ENCODE results near the gene OTUB2. TPM values are rescaled to one million over a fixed set of nuclear protein-coding genes. Genes with fewer than 3 reads are reported as not detected.

OTUB2 gene
- total RNA-seq, 3 donors from 2014 or later (not counting 1 experiment from before 2014, with no cell fraction given): 0.09 to 0.13 TPM; not detected in 1

- Histone ChIP-seq H3K4me1 (ENCODE audit: control insufficient read depth, insufficient read depth, low read length) (peaks cover 5% of the 10 kb centered on the region), H3K36me3 (ENCODE audit: control insufficient read depth, insufficient read depth, low read length) (no peaks in the 10 kb centered on the region), H3K9me3 (ENCODE audit: control insufficient read depth, insufficient read depth, low read length) (no peaks in the 10 kb centered on the region), H3K27me3 (ENCODE audit: control insufficient read depth, insufficient read depth, low read length) (peaks cover 3% of the 10 kb centered on the region), H3K4me3 (ENCODE audit: low read length) (no peak overlapping the region), H3K27ac (ENCODE audit: low read length) (no peak overlapping the region)
- H3K36me3 Mint-ChIP-seq: no peaks in the 10 kb centered on the region
- WGBS (ENCODE audit: insufficient coverage): 91% methylated on average over 6 of the region's 6 CpGs
- no peak for TF ChIP-seq CTCF (IDR thresholded peaks at IDR 0.05)
- peaks cover 27 to 28% of the 10 kb centered on the region in 2 donors for H3K27me3 Mint-ChIP-seq (ENCODE audit: low read depth in 2 of 2)
- peaks cover 4 to 5% of the 10 kb centered on the region in 2 donors for H3K4me1 Mint-ChIP-seq
- ATAC-seq (no peak), DNase-seq (no peak)
- intact Hi-C loops (cut with micrococcal nuclease): loop anchor here (5.0 kb wide), 2 partner anchors 43 to 343 kb away; no protein-coding TSS in a partner anchor
- no peak overlapping the region for H3K4me3 Mint-ChIP-seq
- no peaks in the 10 kb centered on the region for H3K9me3 Mint-ChIP-seq
- H3K27ac Mint-ChIP-seq: no peak overlapping the region
Observed at GRCh38 chr14:94000267-94000666, 25.9 kb upstream of the OTUB2 start.

GRCh38 chr14:94001016-94001415 is 25.1 kb upstream of the OTUB2 start:
- WGBS (ENCODE audit: insufficient coverage): 89% methylated on average over 13 of the region's 13 CpGs
- no peak overlapping the region for H3K4me3 ChIP-seq (ENCODE audit: low read length)
- H3K4me3 Mint-ChIP-seq: no peak overlapping the region
- H3K27me3 Mint-ChIP-seq (ENCODE audit: low read depth in 2 of 2): peaks cover 28 to 30% of the 10 kb centered on the region in 2 donors
- H3K4me1 ChIP-seq (ENCODE audit: control insufficient read depth, insufficient read depth, low read length): peaks cover 5% of the 10 kb centered on the region
- H3K4me1 Mint-ChIP-seq: peaks cover 4 to 5% of the 10 kb centered on the region in 2 donors
- intact Hi-C loops (cut with micrococcal nuclease): loop anchor here (1.0 to 5.0 kb wide), 4 partner anchors 31 to 344 kb away; no protein-coding TSS in a partner anchor
- no peaks in the 10 kb centered on the region for H3K36me3 ChIP-seq (ENCODE audit: control insufficient read depth, insufficient read depth, low read length)
- no peak overlapping the region for H3K27ac Mint-ChIP-seq
- no peaks in the 10 kb centered on the region for H3K36me3 Mint-ChIP-seq
- no peak for TF ChIP-seq CTCF (IDR thresholded peaks at IDR 0.05)
- no peak overlapping the region for H3K27ac ChIP-seq (ENCODE audit: low read length)
- no peak for DNase-seq
- no peaks in the 10 kb centered on the region for H3K9me3 ChIP-seq (ENCODE audit: control insufficient read depth, insufficient read depth, low read length)
- peaks cover 6% of the 10 kb centered on the region for H3K27me3 ChIP-seq (ENCODE audit: control insufficient read depth, insufficient read depth, low read length)
- no peak for ATAC-seq
- H3K9me3 Mint-ChIP-seq: no peaks in the 10 kb centered on the region

- DNase-seq (peak; percentile 42 to 83), ATAC-seq (peak; percentile 68 to 97 (median 93))
- H3K4me1 Mint-ChIP-seq: peaks cover 4 to 5% of the 10 kb centered on the region in 2 donors
- Histone ChIP-seq H3K4me1 (ENCODE audit: control insufficient read depth, insufficient read depth, low read length) (peaks cover 5% of the 10 kb centered on the region), H3K27me3 (ENCODE audit: control insufficient read depth, insufficient read depth, low read length) (peaks cover 6% of the 10 kb centered on the region), H3K4me3 (ENCODE audit: low read length) (no peak overlapping the region), H3K9me3 (ENCODE audit: control insufficient read depth, insufficient read depth, low read length) (no peaks in the 10 kb centered on the region), H3K27ac (ENCODE audit: low read length) (no peak overlapping the region), H3K36me3 (ENCODE audit: control insufficient read depth, insufficient read depth, low read length) (no peaks in the 10 kb centered on the region)
- intact Hi-C loops (cut with micrococcal nuclease): loop anchor here (1.0 to 5.0 kb wide), 4 partner anchors 31 to 344 kb away; no protein-coding TSS in a partner anchor
- 35% methylated on average over 25 of the region's 26 CpGs for WGBS (ENCODE audit: insufficient coverage)
- no peak overlapping the region for H3K4me3 Mint-ChIP-seq
- H3K27ac Mint-ChIP-seq: no peak overlapping the region
- no peaks in the 10 kb centered on the region for H3K36me3 Mint-ChIP-seq
- peaks cover 26 to 30% of the 10 kb centered on the region in 2 donors for H3K27me3 Mint-ChIP-seq (ENCODE audit: low read depth in 2 of 2)
- H3K9me3 Mint-ChIP-seq: no peaks in the 10 kb centered on the region
- peak; percentile 96 for TF ChIP-seq CTCF (IDR thresholded peaks at IDR 0.05)
Observed at GRCh38 chr14:94001501-94002396, 24.4 kb upstream of the OTUB2 start.

Data from natural killer cell (primary cell).